ENCODE measurements around the gene FZR1. TPM values are rescaled to one million over a fixed set of nuclear protein-coding genes. Genes with fewer than 3 reads are reported as not detected.
"Not testable (repeated sequence)": the region's sequence is repeated elsewhere in the genome, so short reads cannot be mapped to it uniquely, and the experiment has no call there.

FZR1 gene
- total RNA-seq, 2 experiments from 2014 or later = 39.9 to 40.9 TPM

DNA sequence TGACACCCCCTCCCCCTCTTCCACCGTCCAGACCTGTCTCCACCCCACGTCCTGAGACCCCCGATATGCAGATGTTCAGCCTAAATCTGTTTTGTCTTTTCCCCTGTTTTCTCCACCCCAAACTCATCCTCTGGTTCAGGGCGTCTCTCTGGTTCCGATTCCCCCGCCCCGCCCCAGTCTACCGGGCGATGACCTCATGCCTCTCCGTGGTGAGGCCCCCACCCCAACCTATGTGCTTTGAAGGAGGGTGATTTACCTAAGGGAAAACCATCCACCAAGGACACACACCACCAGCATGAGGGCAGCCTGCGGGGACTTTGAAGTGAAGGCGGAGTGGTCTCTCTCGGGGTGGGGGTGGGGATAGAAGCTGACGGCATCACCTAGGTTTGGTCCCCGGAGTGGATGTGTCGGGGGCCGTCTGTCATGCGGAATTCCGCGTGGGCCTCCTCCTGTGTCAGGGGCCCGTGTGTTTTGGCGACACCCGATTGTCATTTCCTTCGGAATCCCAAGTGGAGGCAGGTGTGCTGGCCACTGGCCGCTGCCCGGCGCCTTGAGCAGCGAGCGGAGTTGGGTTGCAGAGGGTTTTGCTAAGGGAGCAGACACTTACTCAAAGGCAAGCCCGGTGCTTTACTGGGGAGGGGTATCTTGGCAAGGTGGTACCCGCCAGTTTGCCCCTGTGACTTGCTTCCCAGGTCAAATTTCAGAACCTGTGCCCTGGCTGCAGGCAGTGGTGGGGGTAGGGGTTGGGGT, 1.4 kb downstream of the FZR1 start:
- Mint-ChIP-seq H3K27me3 (no peaks in the 10 kb centered on the region), H3K4me3 (peak overlapping the region; percentile 88), H3K36me3 (ENCODE audit: low read depth) (peaks cover 14% of the 10 kb centered on the region), H3K4me1 (ENCODE audit: low read depth) (peaks cover 49% of the 10 kb centered on the region), H3K27ac (peak overlapping the region; percentile 85), H3K9me3 (no peaks in the 10 kb centered on the region)
- ChIA-PET POLR2A (no interaction called here), CTCF (no interaction called here)
- DNase-seq = peak; percentile 50
- TF ChIP-seq, protein P1, sequence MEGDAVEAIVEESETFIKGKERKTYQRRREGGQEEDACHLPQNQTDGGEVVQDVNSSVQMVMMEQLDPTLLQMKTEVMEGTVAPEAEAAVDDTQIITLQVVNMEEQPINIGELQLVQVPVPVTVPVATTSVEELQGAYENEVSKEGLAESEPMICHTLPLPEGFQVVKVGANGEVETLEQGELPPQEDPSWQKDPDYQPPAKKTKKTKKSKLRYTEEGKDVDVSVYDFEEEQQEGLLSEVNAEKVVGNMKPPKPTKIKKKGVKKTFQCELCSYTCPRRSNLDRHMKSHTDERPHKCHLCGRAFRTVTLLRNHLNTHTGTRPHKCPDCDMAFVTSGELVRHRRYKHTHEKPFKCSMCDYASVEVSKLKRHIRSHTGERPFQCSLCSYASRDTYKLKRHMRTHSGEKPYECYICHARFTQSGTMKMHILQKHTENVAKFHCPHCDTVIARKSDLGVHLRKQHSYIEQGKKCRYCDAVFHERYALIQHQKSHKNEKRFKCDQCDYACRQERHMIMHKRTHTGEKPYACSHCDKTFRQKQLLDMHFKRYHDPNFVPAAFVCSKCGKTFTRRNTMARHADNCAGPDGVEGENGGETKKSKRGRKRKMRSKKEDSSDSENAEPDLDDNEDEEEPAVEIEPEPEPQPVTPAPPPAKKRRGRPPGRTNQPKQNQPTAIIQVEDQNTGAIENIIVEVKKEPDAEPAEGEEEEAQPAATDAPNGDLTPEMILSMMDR (IDR thresholded peaks at IDR 0.05) = no peak
- intact Hi-C loops (cut with micrococcal nuclease) = no loop called here
- no peak for ATAC-seq

DNA sequence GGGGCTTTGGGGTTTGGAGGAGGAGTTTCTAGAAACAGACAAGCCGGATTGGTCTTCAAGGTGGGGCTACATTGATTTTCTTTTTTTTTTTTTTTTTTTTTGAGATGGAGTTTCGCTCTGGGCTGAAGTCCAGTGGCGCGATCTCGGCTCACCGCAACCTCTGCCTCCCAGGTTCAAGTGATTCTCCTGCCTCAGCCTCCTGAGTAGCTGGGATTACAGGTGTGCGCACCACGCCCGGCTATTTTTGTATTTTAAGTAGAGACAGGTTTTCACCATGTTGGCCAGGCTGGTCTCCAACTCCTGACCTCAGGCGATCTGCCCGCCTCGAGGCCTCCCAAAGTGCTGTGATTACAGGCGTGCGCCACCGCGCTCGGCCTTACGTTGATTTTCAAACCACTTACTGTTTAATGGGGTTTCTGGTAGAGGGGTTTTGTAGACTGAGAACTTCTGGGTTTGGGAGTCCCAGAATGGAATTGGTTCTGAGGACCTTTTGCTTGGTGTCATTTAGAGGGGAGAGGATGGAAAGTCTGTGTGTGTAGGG, 2.1 kb downstream of the FZR1 start:
- ATAC-seq; CTCF ChIA-PET; POLR2A ChIA-PET; H3K27me3 Mint-ChIP-seq; H3K27ac Mint-ChIP-seq; intact Hi-C loops (cut with micrococcal nuclease); DNase-seq; H3K9me3 Mint-ChIP-seq: not testable (repeated sequence)
- H3K4me1 Mint-ChIP-seq (ENCODE audit: low read depth) = peaks cover 49% of the 10 kb centered on the region
- H3K36me3 Mint-ChIP-seq (ENCODE audit: low read depth) = peaks cover 14% of the 10 kb centered on the region
- H3K4me3 Mint-ChIP-seq = peak overlapping the region; percentile 88

DNA sequence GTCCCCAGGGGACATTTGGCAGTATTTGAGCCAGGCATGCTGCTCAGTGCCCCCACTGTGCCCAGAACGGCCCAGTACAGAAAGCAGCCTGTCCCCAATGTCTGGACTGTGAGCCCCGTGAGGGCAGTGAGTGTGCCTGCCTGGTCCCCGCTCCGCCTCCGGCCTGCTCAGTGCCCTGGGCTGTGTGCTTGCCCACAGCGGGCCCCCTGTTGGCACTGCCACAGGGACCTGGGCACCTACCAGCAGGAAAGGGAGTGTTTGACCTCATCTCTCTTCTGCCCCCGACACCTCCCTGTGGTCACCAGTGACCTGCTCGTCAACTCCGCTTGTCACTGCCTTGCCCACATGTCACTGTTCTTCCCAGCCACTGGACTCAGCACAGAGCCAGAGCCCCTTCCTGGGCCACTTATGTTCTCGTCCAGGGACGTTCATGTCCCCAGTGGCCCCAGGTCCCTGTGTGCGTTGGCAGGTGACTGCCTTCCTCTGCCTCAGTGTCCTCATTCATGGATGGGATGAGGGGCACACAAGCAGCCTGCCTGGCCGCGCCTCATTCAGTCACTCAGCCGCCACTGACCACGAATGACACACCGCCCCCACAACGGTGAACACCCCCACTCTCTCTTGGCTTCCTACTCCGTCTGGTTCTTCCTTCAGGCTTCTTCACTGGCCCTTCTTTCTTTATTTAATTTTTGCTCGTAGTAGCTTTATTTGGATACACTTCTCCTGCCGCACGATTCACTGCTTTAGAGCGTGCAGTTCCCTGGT, 2.8 kb downstream of the FZR1 start:
- Mint-ChIP-seq H3K36me3 (ENCODE audit: low read depth) (peaks cover 14% of the 10 kb centered on the region), H3K4me3 (peak overlapping the region; percentile 37), H3K27ac (peak overlapping the region; percentile 30), H3K9me3 (no peaks in the 10 kb centered on the region), H3K4me1 (ENCODE audit: low read depth) (peaks cover 52% of the 10 kb centered on the region), H3K27me3 (no peaks in the 10 kb centered on the region)
- CTCF ChIA-PET = no interaction called here
- POLR2A ChIA-PET = interaction anchor here (0.6 kb wide), 1 partner anchor 14 kb away, joined by 5 read pairs; no protein-coding TSS in a partner anchor
- no peak for ATAC-seq
- intact Hi-C loops (cut with micrococcal nuclease) = no loop called here
- TF ChIP-seq, protein P1 (IDR thresholded peaks at IDR 0.05) = no peak
- peak; percentile 39 for DNase-seq

DNA sequence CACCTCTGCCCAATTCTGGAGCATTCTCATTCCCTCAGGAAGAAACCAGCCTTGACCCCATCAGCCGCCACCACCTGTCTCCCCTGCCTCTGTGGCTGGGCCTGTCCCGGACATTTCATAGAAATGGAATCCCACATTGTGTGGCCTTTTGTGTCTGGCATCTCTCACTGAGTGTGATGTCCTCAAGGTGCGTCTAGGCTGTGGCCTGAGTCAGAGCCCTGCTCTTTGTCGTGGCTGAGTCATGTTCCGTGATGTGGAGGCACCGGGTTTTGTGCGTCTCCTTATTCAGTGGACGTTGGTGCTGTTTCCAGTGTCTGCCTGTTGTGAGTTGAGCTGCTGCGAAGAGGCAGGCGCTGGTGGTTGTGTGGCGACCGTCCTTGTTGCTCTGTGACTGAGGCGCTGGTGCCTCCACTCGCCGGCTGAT, 3.5 kb downstream of the FZR1 start:
- Mint-ChIP-seq H3K9me3 (no peaks in the 10 kb centered on the region), H3K4me3 (peak overlapping the region; percentile 0), H3K36me3 (ENCODE audit: low read depth) (peaks cover 14% of the 10 kb centered on the region), H3K4me1 (ENCODE audit: low read depth) (peaks cover 51% of the 10 kb centered on the region), H3K27ac (peak overlapping the region; percentile 30), H3K27me3 (no peaks in the 10 kb centered on the region)
- ChIA-PET CTCF (no interaction called here), POLR2A (interaction anchor here (0.6 kb wide), 1 partner anchor 15 kb away, joined by 5 read pairs; no protein-coding TSS in a partner anchor)
- ATAC-seq (no peak), DNase-seq (peak; percentile 63)
- intact Hi-C loops (cut with micrococcal nuclease) = no loop called here
- TF ChIP-seq, protein P1 (IDR thresholded peaks at IDR 0.05) = no peak

DNA sequence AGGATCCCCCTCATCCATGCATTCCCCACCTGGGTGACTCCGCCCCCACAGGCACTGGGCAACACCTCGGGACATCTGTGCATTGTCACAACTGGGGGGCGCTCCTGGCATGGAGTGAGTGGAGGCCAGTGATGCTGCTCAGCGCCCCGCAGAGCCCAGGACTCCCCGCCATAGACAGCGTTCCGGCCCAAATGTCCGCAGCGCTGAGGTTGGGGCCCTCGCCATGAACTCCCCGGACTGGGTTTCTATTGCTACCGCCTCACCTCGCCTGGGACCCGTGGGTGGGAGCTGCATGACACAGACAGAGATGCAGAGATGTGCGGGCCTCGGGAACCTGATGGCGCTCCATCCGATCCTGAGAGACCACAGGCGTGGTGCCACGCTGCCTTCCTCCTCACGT, 4.6 kb downstream of the FZR1 start:
- no peaks in the 10 kb centered on the region for H3K9me3 Mint-ChIP-seq
- TF ChIP-seq, protein P1 (IDR thresholded peaks at IDR 0.05) = no peak
- no peak for DNase-seq
- H3K4me1 Mint-ChIP-seq (ENCODE audit: low read depth) = peaks cover 53% of the 10 kb centered on the region
- intact Hi-C loops (cut with micrococcal nuclease) = no loop called here
- H3K36me3 Mint-ChIP-seq (ENCODE audit: low read depth) = peaks cover 14% of the 10 kb centered on the region
- CTCF ChIA-PET = no interaction called here
- no peak overlapping the region for H3K4me3 Mint-ChIP-seq
- ATAC-seq = no peak
- H3K27ac Mint-ChIP-seq = no peak overlapping the region
- POLR2A ChIA-PET = interaction anchor here (0.7 kb wide), 1 partner anchor 22 kb away, joined by 3 read pairs; no protein-coding TSS in a partner anchor
- H3K27me3 Mint-ChIP-seq = no peaks in the 10 kb centered on the region
